ENCODE data around the gene DLL1. TPM values are rescaled to one million over a fixed set of nuclear protein-coding genes. Genes with fewer than 3 reads are reported as not detected.

DLL1 gene
- total and polyA plus RNA-seq, 2 donors from 2014 or later, result 4.5 to 11.9 TPM

GRCh38 chr6:170238741-170239565, 51.9 kb downstream of the DLL1 start:
- intact Hi-C loops (cut with DNase I), result no loop called here
- Histone ChIP-seq H3K36me3 (ENCODE audit: control insufficient read depth in 2 of 3, insufficient read depth in 3 of 3, low read length in 3 of 3) (no peaks in the 10 kb centered on the region), H3K4me3 (ENCODE audit: low read length in 3 of 3) (no peak overlapping the region), H3K9me3 (ENCODE audit: control insufficient read depth in 2 of 3, insufficient read depth in 1 of 3, low read length in 3 of 3) (no peaks in the 10 kb centered on the region), H3K9ac (ENCODE audit: low read length in 3 of 3) (no peak overlapping the region), H3K4me1 (ENCODE audit: control insufficient read depth in 2 of 3, insufficient read depth in 2 of 3, low read depth in 1 of 3, low read length in 3 of 3) (peaks cover 0 to 2% (median 0%) of the 10 kb centered on the region in 3 donors), H3K27me3 (ENCODE audit: control insufficient read depth, insufficient read depth, low read length) (no peaks in the 10 kb centered on the region), H3K27ac (ENCODE audit: low read depth in 2 of 2, low read length in 2 of 2) (no peak overlapping the region)
- DNase-seq, result peak in 1 of 5 donors; percentile 28
- no peak for TF ChIP-seq CTCF (IDR thresholded peaks at IDR 0.05; ENCODE audit: borderline replicate concordance, extremely low read depth, insufficient read depth)
- FAIRE-seq, result no peak

GRCh38 chr6:170237999-170238740, 52.7 kb downstream of the DLL1 start:
- no peak overlapping the region for H3K27ac ChIP-seq (ENCODE audit: low read depth in 2 of 2, low read length in 2 of 2)
- peaks cover 0 to under 1% (median 0%) of the 10 kb centered on the region in 3 donors for H3K4me1 ChIP-seq (ENCODE audit: control insufficient read depth in 2 of 3, insufficient read depth in 2 of 3, low read depth in 1 of 3, low read length in 3 of 3)
- intact Hi-C loops (cut with DNase I), result no loop called here
- no peak for TF ChIP-seq CTCF (IDR thresholded peaks at IDR 0.05; ENCODE audit: borderline replicate concordance, extremely low read depth, insufficient read depth)
- H3K9ac ChIP-seq (ENCODE audit: low read length in 3 of 3), result no peak overlapping the region
- no peaks in the 10 kb centered on the region for H3K9me3 ChIP-seq (ENCODE audit: control insufficient read depth in 2 of 3, insufficient read depth in 1 of 3, low read length in 3 of 3)
- H3K27me3 ChIP-seq (ENCODE audit: control insufficient read depth, insufficient read depth, low read length), result no peaks in the 10 kb centered on the region
- no peak overlapping the region for H3K4me3 ChIP-seq (ENCODE audit: low read length in 3 of 3)
- H3K36me3 ChIP-seq (ENCODE audit: control insufficient read depth in 2 of 3, insufficient read depth in 3 of 3, low read length in 3 of 3), result no peaks in the 10 kb centered on the region
- peak in 1 of 5 donors; percentile 53 for DNase-seq
- FAIRE-seq, result no peak

- intact Hi-C loops (cut with DNase I), result no loop called here
- no peak for TF ChIP-seq CTCF (IDR thresholded peaks at IDR 0.05; ENCODE audit: borderline replicate concordance, extremely low read depth, insufficient read depth)
- H3K4me1 ChIP-seq (ENCODE audit: control insufficient read depth in 2 of 3, insufficient read depth in 2 of 3, low read depth in 1 of 3, low read length in 3 of 3), result no peaks in the 10 kb centered on the region
- no peaks in the 10 kb centered on the region for H3K27me3 ChIP-seq (ENCODE audit: control insufficient read depth, insufficient read depth, low read length)
- H3K9me3 ChIP-seq (ENCODE audit: control insufficient read depth in 2 of 3, insufficient read depth in 1 of 3, low read length in 3 of 3), result no peaks in the 10 kb centered on the region
- DNase-seq (peak in 1 of 5 donors; percentile 41), FAIRE-seq (no peak)
- no peak overlapping the region for H3K4me3 ChIP-seq (ENCODE audit: low read length in 3 of 3)
- no peak overlapping the region for H3K9ac ChIP-seq (ENCODE audit: low read length in 3 of 3)
- no peaks in the 10 kb centered on the region for H3K36me3 ChIP-seq (ENCODE audit: control insufficient read depth in 2 of 3, insufficient read depth in 3 of 3, low read length in 3 of 3)
- no peak overlapping the region for H3K27ac ChIP-seq (ENCODE audit: low read depth in 2 of 2, low read length in 2 of 2)
These were observed 54.6 kb downstream of the DLL1 start for GRCh38 chr6:170236131-170236836.
